GM21515 (cell line): ENCODE data around the gene ZNF385A.

Source experiments
- ATAC-seq: cut with Tn5 transposase; IDR thresholded peaks from one replicate; pipeline ENCODE4 v1.9.1; 2021; ENCODE audit not compliant: unreplicated experiment

The ZNF385A gene

GRCh38 chr12:54375259-54375579, 9.3 kb downstream of the ZNF385A start:
- ATAC-seq, result no peak

- no peak for ATAC-seq
These were observed 9.8 kb downstream of the ZNF385A start for GRCh38 chr12:54374562-54375258.

GRCh38 chr12:54373649-54374561, 10.6 kb downstream of the ZNF385A start:
- no peak for ATAC-seq

GRCh38 chr12:54372113-54372806, 12.3 kb downstream of the ZNF385A start:
- no peak for ATAC-seq

GRCh38 chr12:54371328-54372112, 13.0 kb downstream of the ZNF385A start:
- no peak for ATAC-seq

GRCh38 chr12:54370171-54370730, 14.3 kb downstream of the ZNF385A start:
- no peak for ATAC-seq

GRCh38 chr12:54369597-54370131, 14.9 kb downstream of the ZNF385A start:
- ATAC-seq, result no peak

GRCh38 chr12:54368709-54369596, 15.6 kb downstream of the ZNF385A start:
- ATAC-seq, result peak; percentile 61

GRCh38 chr12:54368025-54368708, 16.4 kb downstream of the ZNF385A start:
- ATAC-seq, result no peak

- peak; percentile 46 for ATAC-seq
These were observed 20.1 kb downstream of the ZNF385A start, which contains the start of gene GPR84 for GRCh38 chr12:54364413-54364812. Gene GPR84, minus strand, starts transcription at chr12:54364486. Its CDS starts 635 bp downstream, at chr12:54363851.

GRCh38 chr12:54363618-54364017, 20.9 kb downstream of the ZNF385A start:
- ATAC-seq, result no peak

- no peak for ATAC-seq
These were observed 21.5 kb downstream of the ZNF385A start for GRCh38 chr12:54363047-54363446.

- no peak for ATAC-seq
These were observed 23.6 kb downstream of the ZNF385A start for GRCh38 chr12:54360717-54361456.

GRCh38 chr12:54359762-54360351, 24.7 kb downstream of the ZNF385A start:
- no peak for ATAC-seq

GRCh38 chr12:54358945-54359761, 25.4 kb downstream of the ZNF385A start:
- peak; percentile 99 for ATAC-seq

GRCh38 chr12:54358191-54358944, 26.2 kb downstream of the ZNF385A start:
- no peak for ATAC-seq
